ENCODE results near the gene ORM1.

ORM1 gene

DNA sequence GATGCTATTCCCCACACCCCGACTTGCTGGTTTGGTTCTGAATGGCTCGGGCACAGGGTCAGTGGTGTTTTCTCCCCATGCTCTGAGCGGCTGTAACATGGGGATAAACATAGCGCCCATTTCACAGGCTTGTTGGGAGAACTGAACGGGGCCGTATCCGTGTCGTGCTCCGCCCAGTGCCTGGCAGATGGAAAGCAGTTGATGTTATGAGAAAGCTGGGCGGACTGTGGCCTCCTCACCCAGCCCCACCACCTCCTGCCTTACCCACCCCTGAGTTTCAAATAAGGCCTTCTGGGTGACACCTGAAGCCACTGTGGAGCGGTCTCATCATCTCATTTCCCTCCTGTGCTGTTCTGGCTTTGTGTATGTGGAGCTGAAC is 21.3 kb downstream of the ORM1 start:
- DNase-seq (ENCODE audit: low spot score), result no peak

DNA sequence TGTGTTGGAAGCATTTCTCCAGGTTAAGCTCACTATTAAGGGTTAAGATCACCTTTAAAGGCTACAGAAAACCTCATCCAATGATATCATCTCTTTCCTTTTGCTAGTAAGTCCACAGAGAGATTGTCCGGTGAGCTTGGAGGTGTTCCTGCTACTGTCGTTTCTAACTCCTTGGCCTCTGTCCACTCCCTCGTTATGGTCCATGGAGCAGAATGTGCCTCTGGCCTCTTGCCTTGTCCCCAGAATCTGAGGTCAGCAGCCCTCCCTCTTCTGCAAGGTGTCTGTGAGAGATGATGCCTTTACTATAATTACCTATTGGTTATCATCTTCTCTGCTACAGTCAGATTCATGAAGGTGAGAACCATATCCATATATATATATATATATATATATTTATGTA is 21.8 kb downstream of the ORM1 start:
- DNase-seq (ENCODE audit: low spot score), result no peak

DNA sequence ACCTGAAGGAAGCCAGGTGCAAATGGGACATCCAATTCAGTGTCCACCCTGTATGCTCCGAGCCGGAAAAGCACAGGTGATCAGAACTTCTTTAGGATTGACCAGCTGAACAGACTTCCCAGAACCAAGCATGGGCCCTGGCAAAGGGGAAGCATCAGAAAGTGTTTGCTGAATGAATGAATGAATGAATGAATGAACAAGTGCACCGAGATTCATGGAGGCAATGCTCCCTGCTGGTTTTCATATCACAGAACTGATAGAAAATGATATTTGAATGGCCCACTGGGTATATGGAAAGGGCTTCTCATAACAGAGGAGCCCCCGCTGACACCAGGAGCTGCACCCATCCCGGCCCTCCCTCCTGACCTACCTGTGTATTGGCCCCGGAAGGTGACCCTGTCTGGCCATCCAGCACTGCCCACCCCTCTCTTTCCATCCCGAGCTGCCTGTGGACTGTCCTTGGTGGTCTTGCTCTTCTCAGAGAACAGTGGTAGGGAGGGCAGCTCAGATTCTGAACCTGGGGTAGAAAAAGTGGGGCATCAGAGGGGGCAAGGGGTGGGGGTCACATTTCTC is 22.7 kb downstream of the ORM1 start:
- no peak for DNase-seq (ENCODE audit: low spot score)

DNA sequence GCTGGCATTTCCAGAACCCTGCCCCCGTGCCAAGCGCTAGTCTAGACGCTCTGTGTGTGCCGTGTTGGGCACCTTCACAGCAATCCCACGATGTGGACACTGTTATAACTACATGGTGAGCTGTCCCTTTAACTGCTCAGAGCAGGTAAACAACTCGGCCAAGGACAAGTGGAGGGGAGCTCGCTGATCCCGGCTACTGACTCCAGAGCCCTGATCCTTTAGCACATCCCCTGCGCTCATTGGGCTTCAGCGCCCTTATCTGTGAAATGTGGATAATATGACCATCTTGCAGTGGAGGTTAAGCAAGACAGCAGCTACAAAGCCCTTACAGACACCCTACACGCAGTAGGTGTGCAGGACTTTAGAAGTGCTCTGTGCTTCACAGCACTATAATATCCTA is 23.2 kb downstream of the ORM1 start:
- DNase-seq (ENCODE audit: low spot score), result no peak

DNA sequence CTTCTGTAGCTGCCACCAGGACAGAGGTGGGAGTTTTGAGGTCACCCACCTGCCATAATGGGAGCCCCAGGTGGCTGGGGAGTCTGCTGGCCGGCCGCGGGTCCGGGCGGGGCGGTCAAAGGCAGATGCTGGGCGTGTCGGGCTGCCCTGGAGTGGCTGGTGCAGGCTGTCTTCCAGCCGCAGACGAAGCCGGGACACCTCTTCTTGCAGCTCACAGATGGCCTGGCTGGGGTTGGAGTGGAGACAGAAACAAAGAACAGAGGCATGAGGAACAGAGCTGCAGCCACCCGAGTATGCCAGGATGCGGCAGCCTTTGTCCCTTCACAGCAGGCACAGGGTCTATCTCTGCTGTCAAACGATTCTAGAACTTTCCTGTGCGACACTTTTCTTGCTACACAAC is 24.8 kb downstream of the ORM1 start:
- no peak for DNase-seq (ENCODE audit: low spot score)

DNA sequence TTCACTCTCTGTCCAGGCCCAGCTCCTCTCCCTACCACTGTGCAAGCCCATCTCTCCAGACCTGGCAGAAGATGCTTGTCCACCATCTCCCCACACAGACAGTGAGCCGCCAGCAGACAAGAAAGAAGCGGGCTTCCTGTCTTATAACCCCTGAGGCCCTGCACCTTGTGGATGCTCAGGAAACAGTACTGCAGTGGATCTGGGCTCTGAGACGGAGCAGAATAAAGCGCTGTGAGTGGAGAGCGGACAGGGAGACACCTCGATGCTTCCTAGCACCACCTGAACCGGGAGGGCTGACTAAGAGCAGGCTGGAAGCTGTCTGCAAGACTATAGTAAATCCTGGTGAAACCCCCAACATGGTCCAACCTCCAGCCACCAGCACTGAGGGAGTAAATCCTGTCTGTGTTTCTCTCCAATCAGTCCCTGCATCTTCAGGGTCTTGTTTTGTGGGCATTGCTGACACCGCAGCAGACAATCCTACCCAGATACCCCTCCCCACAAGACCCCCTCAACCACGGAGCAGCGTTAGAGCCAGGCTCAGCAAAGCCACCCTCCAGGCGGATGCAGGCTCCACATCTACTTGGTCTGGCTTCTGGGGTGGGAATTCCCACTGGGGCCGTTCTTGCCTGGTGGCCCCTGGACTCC is 25.5 kb downstream of the ORM1 start:
- no peak for DNase-seq (ENCODE audit: low spot score)

DNA sequence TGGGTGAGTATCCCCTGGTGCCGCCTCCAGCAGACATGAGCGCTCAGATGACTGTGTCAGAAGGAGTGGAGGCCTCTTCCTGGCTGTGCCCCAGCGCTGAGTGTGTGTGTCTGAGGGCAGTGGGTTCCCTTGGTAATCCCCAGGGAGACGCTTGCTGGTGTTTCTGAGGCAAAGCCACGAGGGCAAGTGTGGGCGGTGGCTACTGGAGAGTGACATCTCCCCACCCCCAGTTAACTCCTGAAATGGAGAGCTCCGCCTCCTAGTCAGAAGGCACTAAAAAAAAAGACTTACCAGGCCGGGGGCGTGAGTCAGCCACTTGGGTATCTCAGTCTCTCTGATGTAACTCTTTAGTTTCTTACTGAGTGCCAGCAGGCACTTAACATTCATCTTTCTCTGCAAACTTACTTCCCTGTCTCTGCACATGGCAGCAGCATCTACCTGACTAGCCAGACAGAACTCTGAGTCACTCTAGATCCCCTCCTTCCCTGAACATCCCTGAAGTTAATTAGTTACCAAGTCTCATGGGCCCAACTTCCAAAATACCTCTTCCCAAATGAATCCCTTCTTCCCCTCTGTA is 26.1 kb downstream of the ORM1 start:
- DNase-seq (ENCODE audit: low spot score), result peak; percentile 33

DNA sequence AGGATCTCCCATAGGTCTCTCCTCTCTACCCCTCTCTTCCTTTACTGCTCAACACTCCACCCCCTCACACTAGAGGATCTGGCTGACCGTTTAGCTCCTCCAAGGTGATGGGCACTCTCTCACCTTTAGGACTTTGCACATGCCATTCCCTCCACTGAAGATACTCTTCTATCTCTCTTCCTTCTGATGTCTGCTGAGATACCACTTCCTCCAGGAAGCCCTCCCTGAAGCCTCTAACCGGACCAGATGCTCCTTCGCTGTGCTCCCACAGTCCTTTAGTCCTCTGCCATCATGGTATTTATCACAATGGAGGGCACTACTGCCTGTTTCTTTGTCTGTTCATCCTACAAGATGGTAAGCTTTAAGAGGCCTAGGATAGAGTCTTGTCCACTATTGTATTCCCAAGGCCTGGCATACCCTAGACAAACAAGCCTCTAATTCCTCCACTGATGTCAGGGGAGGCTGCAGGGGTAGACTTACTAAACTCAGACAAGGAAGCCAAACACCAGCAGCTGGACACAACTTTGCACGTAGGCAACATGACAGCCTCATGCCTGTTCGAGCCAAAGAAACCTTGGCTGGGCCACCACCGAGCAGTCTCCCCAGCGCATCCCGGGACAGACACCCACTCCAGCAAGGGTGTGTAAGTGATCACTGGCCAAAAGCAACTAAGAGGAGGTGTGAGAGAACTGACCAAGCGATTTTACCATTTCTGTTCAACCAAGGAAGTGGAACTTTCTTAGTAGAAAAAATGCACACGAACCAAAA is 27.0 kb downstream of the ORM1 start:
- no peak for DNase-seq (ENCODE audit: low spot score)

DNA sequence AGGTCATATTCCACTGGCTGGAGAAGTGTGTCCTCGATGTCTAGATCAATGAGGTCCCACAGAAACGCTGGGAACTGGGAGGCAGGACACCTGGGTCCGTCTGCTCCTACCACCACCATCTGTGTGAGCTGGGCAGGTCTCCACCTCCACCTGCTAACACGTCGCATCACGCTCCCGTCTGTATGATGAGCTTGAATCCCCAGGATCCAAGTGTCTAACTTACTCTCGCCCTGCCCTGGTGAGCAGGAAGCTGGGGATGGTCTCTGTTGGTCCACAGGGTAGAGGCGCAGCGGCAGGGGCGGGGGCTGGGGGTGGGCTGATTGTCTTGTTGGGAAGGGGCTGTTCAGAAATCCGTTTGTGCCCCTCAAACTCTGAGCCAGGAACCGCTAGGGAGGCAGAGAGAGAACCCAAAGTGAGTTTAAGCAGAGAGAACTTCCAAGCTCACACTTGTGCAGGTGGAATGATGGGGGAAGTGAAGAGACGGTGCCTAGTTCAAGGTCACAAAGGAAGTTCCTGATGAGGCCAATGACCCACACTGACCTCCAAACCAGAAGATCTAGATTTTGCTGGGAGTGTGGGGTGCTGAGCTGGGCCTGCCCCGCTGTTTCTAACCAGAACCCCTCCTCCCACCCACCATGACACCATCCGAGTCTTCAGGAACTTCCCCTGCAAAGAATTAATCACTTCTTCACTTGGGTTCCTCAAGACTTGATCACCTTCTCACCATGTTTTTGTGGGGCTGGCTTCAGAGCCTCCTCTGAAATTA is 27.9 kb downstream of the ORM1 start:
- DNase-seq (ENCODE audit: low spot score), result no peak

DNA sequence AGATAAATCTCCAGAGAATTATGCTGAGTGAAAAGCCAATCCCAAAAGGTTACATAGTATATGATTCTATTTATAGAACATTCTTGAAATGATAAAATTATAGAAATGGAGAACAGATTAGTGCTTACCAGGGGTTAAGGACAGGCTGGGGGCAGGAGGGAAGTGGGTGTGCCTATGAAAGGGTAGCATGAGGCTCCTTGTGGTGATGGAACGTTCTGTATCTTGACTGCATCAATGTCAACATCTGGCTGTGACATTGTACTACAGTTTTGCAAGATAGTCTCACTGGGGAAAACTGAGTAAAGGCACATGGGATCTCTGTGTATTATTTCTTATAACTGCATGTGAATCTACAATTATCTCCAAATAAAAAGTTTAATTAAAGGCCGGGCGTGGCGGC is 29.0 kb downstream of the ORM1 start:
- no peak for DNase-seq (ENCODE audit: low spot score)

DNA sequence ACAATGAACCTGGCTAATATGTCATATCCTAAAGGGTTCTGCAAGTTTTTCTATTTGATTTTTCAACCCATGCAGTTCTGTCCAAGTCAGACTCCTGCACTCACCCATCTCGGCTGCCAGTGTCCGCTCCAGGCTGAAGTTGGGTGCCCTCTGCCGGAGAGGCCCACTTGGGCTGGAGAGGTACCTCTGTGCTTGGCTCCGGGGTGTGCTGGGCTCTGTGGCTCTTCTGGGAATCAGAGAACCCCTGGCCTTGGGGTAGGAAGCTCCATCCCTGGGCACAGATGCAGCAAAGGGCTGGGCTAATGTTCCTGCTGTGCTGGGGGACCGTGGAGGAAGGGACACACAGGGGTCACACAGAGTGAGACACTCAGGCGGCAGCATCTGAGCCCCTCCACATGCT is 32.9 kb downstream of the ORM1 start:
- DNase-seq (ENCODE audit: low spot score), result no peak

DNA sequence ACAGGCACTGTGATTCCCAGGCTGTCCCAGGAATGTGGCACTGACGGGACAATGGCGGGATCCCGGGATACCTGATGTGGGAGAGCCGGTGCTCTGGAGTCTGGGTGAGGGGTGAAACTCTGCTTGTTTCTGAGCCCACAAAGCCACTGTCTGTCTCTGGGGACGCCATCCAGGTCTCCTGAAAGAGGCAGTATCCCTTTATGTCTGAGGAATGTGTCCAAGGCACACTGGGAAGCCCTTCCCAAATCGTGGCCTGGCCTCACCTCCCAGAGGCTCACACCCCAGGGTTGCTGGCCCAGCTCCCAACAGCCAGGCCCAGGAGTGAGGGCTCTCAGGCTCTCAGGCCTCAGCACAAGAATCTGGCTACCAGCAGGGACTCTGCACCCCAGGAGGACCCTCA is 33.9 kb downstream of the ORM1 start:
- DNase-seq (ENCODE audit: low spot score), result no peak

DNA sequence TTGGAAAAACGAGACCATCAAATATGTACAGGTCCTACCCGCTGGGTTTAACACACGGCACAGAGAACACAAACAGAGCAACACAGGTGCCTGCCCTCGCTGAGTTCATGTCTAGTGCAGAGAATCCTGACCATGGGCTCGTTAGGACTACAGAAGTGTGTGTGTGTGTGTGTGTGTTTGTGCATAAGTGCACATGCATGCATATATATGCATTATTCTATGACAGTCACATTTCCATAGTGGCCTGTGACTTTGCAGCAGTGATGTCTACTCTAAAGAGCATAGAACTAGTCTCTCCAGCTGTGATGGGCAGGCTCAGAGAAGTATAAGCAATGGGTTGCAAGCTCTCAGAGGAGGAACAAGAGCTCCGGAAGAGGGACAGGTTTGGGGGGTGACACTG is 34.5 kb downstream of the ORM1 start:
- no peak for DNase-seq (ENCODE audit: low spot score)

DNA sequence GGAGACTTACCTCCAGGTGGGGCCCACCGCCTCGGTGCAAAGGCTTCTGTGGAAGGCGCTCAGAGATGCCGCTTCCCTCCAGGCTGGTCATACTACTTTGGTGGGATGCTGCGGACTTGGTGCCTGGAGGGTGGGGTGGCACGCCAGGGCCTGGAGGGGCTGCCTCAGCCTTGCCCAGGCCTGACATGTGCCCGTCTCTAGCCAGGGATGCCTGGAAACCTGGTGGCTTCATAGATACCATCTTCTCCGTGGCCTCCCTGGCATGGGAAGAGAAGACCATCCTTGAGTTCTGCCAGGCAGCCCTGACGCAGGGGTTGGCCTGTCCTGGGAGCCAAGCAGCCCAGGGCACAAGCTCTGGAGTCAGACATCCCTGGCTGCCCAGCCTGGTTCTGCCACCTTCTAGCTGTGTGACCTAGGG is 35.0 kb downstream of the ORM1 start:
- DNase-seq (ENCODE audit: low spot score), result no peak

DNA sequence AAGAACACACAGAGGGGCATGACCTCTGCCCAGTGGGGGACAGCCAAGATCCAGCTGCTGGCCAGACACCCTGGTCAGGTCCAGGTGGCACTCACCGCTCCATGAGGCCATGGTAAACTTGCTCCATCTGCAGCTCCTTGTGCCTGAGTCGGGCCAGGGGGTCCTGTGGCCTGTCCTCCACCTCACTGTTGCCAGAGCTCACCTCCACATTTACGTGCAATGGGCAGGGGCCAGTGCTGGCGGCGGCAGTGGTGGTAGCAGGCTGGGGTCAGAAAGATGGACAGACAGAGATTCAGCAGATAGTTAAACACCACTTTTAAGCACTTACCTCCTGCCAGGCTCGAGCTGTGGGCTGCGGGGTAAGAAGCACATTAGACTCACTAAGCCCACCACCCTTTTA is 36.9 kb downstream of the ORM1 start:
- DNase-seq (ENCODE audit: low spot score), result no peak

DNA sequence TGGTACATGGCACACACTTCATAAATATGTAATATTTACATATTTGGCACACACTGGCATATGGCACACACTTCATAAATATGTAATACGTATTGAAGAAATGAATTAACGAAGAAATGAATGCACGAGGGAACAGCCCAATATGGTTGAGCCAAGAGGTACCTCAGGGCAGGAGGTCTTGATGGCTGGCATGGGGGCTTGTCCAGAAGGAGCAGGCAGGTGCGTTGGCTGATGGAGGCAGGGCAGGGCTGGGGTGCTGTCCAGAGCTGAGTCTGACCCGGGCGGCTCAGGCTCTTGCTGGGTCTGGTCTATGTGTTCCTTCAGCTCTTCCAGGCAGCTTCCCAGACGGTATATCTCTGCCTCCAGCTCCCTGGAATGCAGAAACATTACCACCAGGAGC is 38.6 kb downstream of the ORM1 start:
- DNase-seq (ENCODE audit: low spot score), result no peak

DNA sequence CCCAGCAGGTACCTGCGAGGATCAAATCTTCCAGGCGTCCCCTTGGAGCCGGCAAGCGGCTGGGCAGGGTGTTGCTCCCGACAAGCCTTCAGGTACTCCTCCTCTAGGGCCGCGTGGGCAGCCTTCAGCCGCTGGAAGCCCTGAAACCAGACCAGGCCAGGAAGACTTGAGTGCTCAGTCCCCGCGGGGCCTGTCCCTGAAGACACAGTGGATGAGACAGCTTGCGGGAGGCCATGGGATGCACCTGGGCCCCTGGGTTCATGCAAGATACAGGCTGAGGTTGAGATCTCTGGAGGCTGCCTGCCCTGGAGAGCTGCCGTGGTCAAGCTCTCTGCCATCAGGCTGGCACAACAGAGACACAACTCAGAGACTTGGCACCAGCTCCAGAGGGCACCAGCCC is 39.5 kb downstream of the ORM1 start:
- no peak for DNase-seq (ENCODE audit: low spot score)

DNA sequence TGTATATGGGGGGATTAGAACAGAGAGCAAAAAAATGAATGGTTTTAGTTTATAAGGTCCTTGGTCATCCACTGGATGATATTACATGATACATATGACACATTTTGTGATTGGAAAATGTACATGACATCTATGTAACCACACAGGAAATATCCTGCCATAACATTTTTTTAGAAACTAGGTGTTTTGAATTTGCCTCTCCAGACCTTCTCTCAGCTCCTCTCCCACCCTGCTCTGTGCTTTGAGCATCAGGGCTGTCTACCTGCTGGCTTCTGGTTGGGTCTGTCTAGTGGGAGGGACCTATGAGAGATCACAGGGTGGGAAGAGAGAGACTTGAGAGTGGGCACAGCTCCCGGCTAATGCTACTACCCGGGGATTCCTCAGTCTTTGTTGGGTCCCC is 40.5 kb downstream of the ORM1 start:
- DNase-seq (ENCODE audit: low spot score), result no peak

DNA sequence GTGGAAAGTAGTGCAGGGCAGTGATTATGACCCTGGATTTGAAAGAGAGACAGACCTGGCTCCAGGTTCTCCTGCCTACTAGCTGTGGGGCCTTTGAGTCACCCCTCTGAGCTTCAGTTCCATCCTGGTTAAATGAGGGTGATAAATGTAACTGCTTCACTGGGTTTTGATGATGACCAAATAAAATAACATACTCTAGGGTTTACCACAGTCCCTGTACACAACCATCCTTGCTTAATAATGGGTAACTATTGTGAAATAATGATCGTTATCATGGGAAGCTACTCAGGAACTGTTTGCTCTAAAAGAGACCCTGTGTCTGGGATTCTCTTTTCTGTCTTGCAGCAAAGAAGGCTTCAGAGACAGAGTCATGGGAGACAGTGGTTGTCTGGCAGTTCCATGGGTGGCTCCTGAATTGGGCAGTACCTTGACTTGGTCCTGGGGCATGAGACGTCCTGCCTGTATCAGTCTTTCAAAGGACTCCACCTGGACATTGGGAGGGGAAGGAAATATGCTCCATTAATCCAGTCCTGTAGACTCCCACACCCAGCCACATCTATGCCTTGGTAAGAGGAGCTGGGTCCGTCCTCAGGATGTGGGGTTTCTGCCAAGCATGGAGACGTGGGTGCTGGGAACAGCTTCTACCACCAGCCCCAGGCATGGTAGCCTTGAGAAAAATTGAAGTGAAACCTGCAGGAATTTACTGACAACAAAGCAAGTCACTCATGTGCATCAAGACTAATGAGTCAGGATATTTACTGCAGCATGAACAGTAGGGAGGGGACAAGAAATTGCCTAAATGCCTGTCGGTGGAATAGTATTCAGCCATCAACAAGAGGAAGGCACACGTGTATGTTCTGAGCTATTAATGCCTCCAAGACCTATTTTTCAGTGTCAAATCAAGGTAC is 41.5 kb downstream of the ORM1 start:
- no peak for DNase-seq (ENCODE audit: low spot score)

DNA sequence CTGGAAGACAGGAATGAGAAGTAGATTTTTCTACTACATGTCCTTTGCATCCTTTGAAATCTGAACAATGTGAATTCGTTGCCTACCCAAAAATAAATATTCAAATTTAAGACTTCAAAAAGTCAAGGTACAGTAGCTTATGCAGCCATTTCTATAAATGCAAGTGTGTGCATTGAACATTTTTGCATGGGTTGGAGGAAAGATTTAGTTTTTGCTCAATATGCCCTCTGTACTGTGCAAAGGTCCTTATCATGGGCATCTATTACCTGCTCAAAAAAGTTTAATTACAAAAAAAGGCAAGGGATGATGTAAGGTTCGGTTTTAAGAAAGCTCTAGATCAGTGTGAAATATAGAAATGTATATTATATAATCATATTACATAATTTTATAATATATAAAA is 42.3 kb downstream of the ORM1 start:
- DNase-seq (ENCODE audit: low spot score), result no peak

DNA sequence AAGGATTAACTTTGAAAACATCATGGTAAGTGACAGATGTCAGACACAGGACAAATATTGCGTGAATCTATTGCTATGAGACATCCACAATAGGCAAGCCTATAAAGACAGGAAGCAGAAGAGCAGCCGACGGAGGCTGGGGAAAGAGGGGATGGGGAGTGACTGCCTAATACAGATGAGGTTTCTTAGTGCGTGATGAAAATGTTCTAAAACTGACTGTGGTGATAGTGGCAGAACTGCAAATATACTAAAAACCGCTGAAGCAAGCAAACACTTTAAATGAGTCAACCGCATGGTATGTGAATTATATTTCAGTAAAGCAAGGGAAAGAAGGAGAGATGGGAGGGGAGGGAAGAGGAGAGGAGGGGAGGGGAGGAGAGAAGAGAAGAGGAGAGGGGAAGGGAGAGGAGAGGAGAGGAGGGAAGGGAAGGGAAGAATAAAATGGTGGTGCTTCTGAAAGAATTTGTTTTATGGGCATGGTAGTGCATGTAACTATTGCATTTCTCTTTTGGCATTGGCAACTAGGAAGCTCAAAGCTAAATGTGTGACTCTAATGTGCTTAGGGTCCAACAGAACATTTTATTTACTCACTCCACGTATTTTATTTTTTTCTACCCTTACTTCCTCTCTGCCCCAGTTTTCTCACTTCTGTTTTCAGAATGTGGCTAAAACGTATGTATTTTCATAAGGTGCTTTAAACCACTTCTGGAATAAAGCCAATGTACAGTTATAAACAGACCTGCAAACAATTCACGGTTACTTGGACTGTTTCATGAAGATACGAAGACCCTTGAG is 43.6 kb downstream of the ORM1 start:
- no peak for DNase-seq (ENCODE audit: low spot score)

All from LoVo (cell line).